SH-SY5Y (cell line): ENCODE measurements around the gene GPR137.

Experiments used
- GATA2 ChIP-seq: IDR thresholded peaks from 2 replicates; pipeline ENCODE4 v1.6.1; 2011; ENCODE audit warnings: mild to moderate bottlenecking, low read depth, low read length
- GATA3 ChIP-seq: IDR thresholded peaks from 2 replicates; pipeline ENCODE4 v1.6.1; 2011; ENCODE audit warnings: low read depth, mild to moderate bottlenecking, low read length, moderate library complexity

The GPR137 gene

GRCh38 chr11:64321533-64321932 lies 35.9 kb downstream of the GPR137 start:
- TF ChIP-seq GATA3 = no peak
- no peak for TF ChIP-seq GATA2

DNA sequence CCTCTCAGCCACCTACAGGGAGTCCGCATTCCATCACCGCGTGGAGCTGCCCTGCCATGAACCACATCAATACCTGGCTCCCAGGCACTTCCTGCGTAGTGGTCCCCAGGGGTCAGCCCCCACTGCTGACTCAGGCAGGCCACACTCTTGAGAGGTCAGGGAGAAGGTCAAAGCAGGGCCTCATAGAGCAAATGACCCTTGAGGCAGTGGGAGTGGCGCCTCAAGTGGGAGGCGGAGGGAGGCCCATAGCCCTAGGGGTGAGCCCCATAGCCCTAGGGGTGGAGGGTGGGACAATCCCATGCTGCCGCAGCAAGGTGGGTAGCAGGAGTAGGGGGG lies 37.2 kb downstream of the GPR137 start:
- TF ChIP-seq GATA3 (no peak), GATA2 (no peak)

GRCh38 chr11:64323373-64323772 lies 37.7 kb downstream of the GPR137 start:
- no peak for TF ChIP-seq GATA2
- no peak for TF ChIP-seq GATA3

- no peak for TF ChIP-seq GATA2
- no peak for TF ChIP-seq GATA3
These were observed 39.2 kb downstream of the GPR137 start for GRCh38 chr11:64324692-64325469.

DNA sequence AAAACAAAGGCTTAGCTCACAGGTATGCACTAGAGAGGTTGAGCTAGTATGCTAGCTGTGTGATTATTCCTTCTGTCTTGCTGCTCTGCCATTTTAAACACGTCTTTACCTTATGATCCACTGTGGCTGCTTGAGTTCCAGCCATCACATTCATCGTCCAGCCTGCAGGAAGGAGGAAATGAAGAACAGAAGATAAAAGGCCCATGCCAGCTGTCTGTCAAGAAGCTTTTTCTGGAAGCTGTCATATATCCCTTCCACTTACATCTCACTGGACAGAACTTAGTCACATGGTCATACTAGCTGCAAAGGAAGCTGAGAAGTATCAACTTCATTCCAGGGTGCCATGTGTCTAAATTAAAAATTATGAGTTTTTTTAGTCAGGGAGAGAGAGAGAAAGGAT lies 41.7 kb downstream of the GPR137 start:
- TF ChIP-seq GATA3 = no peak
- no peak for TF ChIP-seq GATA2

GRCh38 chr11:64327993-64328392 lies 42.3 kb downstream of the GPR137 start:
- TF ChIP-seq GATA3 (no peak), GATA2 (no peak)

DNA sequence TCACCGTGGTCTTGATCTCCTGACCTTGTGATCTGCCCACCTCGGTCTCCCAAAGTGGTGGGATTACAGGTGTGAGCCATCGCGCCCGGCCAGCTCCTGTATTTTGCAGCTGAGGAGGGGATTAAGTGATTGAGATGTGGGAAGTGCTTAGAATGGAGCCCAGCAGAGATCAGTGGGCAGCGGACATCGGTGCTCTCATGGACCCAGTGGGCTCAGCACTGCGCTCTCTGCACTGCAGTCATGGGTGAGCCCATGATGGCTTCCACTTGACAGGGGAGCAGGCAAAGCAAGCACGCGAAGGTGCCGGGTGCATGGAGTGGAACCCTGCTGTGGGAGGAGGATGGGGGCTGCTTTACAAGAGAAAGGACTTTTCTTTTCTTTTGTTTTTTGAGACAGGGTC lies 45.2 kb downstream of the GPR137 start:
- no peak for TF ChIP-seq GATA3
- TF ChIP-seq GATA2 = no peak

- TF ChIP-seq GATA2 (no peak), GATA3 (no peak)
These were observed 46.1 kb downstream of the GPR137 start for GRCh38 chr11:64331569-64332371.

DNA sequence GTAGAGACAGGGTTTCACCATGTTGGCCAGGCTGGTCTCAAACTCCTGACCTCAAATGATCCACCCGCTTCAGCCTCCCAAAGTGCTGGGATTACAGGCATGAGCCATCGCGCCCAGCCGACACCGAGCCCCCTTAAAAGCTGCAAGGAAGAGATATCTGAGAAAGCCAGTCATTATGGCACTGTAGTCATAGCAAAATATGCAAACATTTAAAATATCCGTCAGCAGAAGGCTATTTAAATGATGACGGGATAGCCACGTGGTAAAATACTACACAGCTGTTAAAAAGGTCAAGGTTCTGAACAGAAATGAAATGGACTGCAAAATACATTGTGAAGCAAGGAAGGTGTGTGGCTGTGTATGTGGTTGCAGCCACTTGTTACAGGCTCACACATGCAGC lies 47.9 kb downstream of the GPR137 start:
- TF ChIP-seq GATA3 = no peak
- no peak for TF ChIP-seq GATA2

DNA sequence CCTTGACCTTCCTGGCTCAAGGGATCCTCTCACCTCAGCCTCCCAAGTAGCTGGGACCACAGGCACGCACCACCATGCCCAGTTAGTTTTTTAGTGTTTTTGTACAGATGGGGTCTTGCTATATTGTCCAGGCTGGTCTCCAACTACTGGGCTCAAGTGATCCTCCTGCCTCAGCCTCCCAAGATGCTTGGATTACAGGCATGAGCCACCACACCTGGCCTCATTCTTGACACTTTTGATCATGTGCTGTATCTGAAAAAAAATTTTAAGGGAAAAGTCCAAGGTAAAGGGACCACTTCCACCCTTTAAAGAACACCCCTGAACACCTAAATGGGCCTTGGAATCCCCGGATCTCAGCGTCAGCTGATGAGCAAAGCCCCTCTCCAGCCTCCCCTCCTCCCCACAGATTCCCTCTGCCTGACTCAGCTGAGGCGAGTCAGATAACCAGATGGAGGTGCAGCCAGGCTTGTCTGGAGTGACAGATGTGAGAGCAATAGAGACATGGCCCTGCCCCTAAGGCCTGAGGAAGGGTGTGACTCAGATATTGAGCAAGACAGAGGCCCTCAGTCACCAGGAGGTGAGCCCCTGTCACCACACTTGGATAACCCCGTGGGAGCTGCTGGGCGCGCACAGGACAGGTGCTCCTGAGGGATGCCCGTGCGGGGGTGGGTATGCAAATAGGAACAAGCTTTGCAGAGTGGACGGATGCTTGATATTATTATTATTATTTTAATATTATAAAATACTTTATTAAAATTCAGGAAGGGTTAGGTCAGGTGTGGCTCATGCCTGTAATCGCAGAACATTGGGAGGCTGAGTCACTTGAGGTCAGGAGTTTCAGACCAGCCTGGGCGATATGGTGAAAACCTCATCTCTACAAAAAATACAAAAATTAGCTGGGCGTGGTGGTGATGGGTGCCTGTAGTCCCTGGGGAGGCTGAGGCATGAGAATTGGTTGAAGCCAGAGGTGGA lies 49.4 kb downstream of the GPR137 start:
- no peak for TF ChIP-seq GATA3
- no peak for TF ChIP-seq GATA2

DNA sequence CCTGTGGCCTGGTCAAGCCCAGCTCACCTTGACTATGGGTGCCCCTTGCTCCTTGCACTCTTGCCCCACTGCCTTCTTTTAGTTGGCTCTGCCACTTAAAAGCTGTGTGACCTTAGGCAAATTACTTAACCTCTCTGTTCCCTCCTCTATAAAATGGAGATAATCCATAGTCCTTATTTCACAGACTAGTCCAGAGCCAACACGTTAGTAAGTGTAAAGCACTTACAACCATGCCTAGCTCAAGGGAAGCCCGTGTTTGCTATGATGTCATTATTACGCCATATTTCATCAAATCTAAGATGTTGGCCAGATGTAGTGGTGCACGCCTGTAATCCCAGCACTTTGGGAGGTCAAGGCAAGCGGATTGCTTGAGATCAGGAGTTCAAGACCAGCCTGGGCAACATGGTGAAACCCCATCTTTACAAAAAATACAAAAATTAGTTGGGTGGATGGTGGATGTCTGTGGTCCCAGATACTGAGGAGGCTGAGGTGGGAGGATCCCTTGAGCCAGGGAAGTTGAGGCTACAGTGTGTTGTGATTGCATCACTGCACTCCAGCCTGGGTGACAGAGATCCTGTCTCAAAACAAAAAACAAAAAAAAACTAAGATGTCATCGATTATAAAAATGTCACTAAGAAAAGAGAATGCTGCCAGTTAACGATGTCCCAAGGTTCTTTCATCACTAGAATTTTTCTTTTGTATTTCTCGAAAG lies 52.0 kb downstream of the GPR137 start:
- no peak for TF ChIP-seq GATA3
- TF ChIP-seq GATA2 = no peak

- no peak for TF ChIP-seq GATA2
- TF ChIP-seq GATA3 = no peak
These were observed 53.1 kb downstream of the GPR137 start for GRCh38 chr11:64338716-64339115.
